Sigmoid colon (tissue), 4 donors: ENCODE results near the gene ZNF407.

ENCODE experiments used
- EP300 ChIP-seq, 4 donors: sonication (generic); formaldehyde crosslinking; IDR thresholded peaks; one replicate each; pipeline ENCODE4 v1.6.1; 2017; ENCODE audit warnings: antibody characterized with exemption in 4 of 4
- POLR2A ChIP-seq, 2 donors: fragments of 450-650 bp; IDR thresholded peaks; one replicate each; pipeline ENCODE4 v1.6.1; 2016; ENCODE audit warnings: antibody characterized with exemption in 2 of 2, mild to moderate bottlenecking in 2 of 2, moderate library complexity in 2 of 2
- POLR2AphosphoS5 ChIP-seq, 4 donors: sonication (generic); formaldehyde crosslinking; IDR thresholded peaks; one replicate each; pipeline ENCODE4 v1.6.1; 2017; ENCODE audit warnings: antibody characterized with exemption in 4 of 4
- TF ChIP-seq, protein P1 (sequence below), 4 experiments: fragments of 450-650 bp in 3 of 4; fragments of 200-600 bp in 1 of 4; IDR thresholded peaks; one replicate each; pipeline ENCODE4 v1.5.1; 2016 to 2019; ENCODE audit warnings: antibody characterized with exemption in 4 of 4, mild to moderate bottlenecking in 3 of 4, moderate library complexity in 2 of 4

DNA sequence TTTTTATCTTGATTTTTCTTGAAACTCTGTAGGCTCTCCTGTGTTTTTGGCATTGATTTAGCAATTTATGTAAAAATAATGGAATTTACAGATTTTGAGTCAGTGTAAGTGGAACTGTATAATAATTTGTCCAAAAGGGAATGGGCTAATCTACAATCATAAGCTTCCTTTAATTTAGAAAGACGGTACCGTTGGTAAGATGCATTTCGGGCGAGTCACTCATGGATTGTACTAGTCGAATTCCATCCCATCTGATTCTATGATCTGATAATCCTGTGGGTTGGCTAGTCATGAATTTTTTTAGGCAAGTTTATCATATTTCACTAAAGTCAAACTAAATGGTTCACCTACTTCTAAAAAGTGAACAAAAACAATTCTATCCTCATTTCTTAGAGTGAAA lies 133.4 kb downstream of the ZNF407 start:
- TF ChIP-seq, protein P1, sequence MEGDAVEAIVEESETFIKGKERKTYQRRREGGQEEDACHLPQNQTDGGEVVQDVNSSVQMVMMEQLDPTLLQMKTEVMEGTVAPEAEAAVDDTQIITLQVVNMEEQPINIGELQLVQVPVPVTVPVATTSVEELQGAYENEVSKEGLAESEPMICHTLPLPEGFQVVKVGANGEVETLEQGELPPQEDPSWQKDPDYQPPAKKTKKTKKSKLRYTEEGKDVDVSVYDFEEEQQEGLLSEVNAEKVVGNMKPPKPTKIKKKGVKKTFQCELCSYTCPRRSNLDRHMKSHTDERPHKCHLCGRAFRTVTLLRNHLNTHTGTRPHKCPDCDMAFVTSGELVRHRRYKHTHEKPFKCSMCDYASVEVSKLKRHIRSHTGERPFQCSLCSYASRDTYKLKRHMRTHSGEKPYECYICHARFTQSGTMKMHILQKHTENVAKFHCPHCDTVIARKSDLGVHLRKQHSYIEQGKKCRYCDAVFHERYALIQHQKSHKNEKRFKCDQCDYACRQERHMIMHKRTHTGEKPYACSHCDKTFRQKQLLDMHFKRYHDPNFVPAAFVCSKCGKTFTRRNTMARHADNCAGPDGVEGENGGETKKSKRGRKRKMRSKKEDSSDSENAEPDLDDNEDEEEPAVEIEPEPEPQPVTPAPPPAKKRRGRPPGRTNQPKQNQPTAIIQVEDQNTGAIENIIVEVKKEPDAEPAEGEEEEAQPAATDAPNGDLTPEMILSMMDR (IDR thresholded peaks at IDR 0.05) = no peak
- no peak for TF ChIP-seq EP300 (IDR thresholded peaks at IDR 0.05)
- no peak for TF ChIP-seq POLR2AphosphoS5 (IDR thresholded peaks at IDR 0.05)
- TF ChIP-seq POLR2A (IDR thresholded peaks at IDR 0.05) = no peak
